Measurements from ENCODE around the gene GYG2. TPM values are rescaled to one million over a fixed set of nuclear protein-coding genes. Genes with fewer than 3 reads are reported as not detected.

The GYG2 gene
- total RNA-seq, 1 donor from 2014 or later, result 0.66 TPM

DNA sequence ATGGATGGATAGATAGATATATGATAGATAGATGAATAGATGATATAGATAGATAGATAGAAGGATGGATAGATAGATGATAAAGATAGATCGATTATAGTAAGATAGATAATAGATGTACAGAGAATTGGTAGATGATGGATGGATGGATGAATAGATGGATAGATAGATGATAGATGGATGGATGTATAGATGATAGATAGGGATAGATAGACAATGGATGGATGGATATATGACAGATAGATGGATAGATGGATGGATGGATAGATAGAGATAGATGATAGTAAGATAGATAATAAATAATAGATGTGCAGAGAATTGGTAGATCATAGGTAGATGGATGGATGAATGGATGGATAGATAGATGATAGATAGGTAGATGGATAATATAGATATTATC, 12.2 kb downstream of the GYG2 start:
- H3K27ac ChIP-seq (replicated peaks), result no peak overlapping the region
- DNase-seq, result no peak
- H3K4me3 ChIP-seq, result no peak overlapping the region
- peaks cover 5% of the 10 kb centered on the region for H3K9me3 ChIP-seq (replicated peaks)
- TF ChIP-seq, protein P1, sequence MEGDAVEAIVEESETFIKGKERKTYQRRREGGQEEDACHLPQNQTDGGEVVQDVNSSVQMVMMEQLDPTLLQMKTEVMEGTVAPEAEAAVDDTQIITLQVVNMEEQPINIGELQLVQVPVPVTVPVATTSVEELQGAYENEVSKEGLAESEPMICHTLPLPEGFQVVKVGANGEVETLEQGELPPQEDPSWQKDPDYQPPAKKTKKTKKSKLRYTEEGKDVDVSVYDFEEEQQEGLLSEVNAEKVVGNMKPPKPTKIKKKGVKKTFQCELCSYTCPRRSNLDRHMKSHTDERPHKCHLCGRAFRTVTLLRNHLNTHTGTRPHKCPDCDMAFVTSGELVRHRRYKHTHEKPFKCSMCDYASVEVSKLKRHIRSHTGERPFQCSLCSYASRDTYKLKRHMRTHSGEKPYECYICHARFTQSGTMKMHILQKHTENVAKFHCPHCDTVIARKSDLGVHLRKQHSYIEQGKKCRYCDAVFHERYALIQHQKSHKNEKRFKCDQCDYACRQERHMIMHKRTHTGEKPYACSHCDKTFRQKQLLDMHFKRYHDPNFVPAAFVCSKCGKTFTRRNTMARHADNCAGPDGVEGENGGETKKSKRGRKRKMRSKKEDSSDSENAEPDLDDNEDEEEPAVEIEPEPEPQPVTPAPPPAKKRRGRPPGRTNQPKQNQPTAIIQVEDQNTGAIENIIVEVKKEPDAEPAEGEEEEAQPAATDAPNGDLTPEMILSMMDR (IDR thresholded peaks at IDR 0.05; ENCODE audit: borderline replicate concordance), result no peak
- intact Hi-C loops (cut with micrococcal nuclease), result no loop called here
- H3K4me1 ChIP-seq, result no peaks in the 10 kb centered on the region
- H3K27me3 ChIP-seq (ENCODE audit: low read depth), result no peaks in the 10 kb centered on the region
- H3K36me3 ChIP-seq, result no peaks in the 10 kb centered on the region

DNA sequence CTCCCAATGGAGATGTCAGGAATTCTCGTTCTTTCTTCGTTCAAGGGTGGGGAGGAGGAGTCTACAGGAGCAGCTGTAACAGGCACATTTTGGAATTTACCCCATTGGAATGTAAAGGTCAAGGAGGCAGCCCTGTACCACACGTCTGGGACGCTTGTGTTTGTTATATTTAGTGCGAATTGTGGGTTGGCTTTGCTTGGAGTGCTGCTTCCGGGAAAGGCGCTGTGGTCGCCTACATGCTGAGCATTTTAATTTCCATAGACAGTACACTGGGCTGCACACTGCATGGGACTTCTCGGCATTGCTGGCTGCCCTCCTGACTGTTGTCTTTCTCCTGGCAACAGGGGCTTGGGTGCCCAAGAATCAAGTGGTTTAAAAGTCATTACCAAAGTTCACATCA, 12.8 kb downstream of the GYG2 start:
- H3K27ac ChIP-seq (replicated peaks), result no peak overlapping the region
- H3K9me3 ChIP-seq (replicated peaks), result peaks cover 5% of the 10 kb centered on the region
- H3K36me3 ChIP-seq, result no peaks in the 10 kb centered on the region
- no peak overlapping the region for H3K4me3 ChIP-seq
- no peaks in the 10 kb centered on the region for H3K27me3 ChIP-seq (ENCODE audit: low read depth)
- no peak for DNase-seq
- intact Hi-C loops (cut with micrococcal nuclease), result no loop called here
- TF ChIP-seq, protein P1 (IDR thresholded peaks at IDR 0.05; ENCODE audit: borderline replicate concordance), result no peak
- no peaks in the 10 kb centered on the region for H3K4me1 ChIP-seq

GRCh38 chrX:2846992-2847391, 18.3 kb downstream of the GYG2 start:
- H3K36me3 ChIP-seq, result no peaks in the 10 kb centered on the region
- H3K27me3 ChIP-seq (ENCODE audit: low read depth), result no peaks in the 10 kb centered on the region
- H3K27ac ChIP-seq (replicated peaks), result no peak overlapping the region
- DNase-seq, result no peak
- intact Hi-C loops (cut with micrococcal nuclease), result no loop called here
- no peaks in the 10 kb centered on the region for H3K9me3 ChIP-seq (replicated peaks)
- H3K4me1 ChIP-seq, result no peaks in the 10 kb centered on the region
- H3K4me3 ChIP-seq, result no peak overlapping the region
- TF ChIP-seq, protein P1 (IDR thresholded peaks at IDR 0.05; ENCODE audit: borderline replicate concordance), result no peak

DNA sequence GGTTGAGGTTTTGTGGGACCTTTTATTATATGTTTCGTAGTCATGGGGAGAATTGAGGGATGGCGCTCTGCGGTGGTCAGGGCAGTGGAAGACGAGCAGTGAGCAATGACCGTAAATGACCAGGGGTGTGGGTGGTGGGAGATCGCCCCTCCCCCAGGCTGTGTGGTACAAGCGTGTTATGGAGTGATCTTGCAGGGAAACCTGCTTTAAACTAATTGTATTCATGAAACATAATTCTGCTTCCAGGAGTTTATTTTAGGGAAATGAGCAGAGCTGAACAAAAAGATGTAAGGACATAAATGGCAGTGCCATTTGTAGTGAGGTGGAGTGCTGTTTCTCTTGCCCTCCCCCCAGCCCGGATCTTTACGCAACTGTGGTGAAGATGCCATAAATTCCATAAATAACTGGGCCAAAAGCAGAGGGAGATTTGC, 20.2 kb downstream of the GYG2 start:
- H3K27ac ChIP-seq (replicated peaks), result no peak overlapping the region

GRCh38 chrX:2854918-2855317, 26.2 kb downstream of the GYG2 start:
- intact Hi-C loops (cut with micrococcal nuclease), result no loop called here
- TF ChIP-seq, protein P1 (IDR thresholded peaks at IDR 0.05; ENCODE audit: borderline replicate concordance), result no peak
- no peak for DNase-seq
- no peak overlapping the region for H3K27ac ChIP-seq (replicated peaks)
- no peaks in the 10 kb centered on the region for H3K9me3 ChIP-seq (replicated peaks)
- H3K4me3 ChIP-seq, result no peak overlapping the region
- H3K36me3 ChIP-seq, result no peaks in the 10 kb centered on the region
- no peaks in the 10 kb centered on the region for H3K4me1 ChIP-seq
- H3K27me3 ChIP-seq (ENCODE audit: low read depth), result no peaks in the 10 kb centered on the region

More for the DNA sequence above, 20.2 kb downstream of the GYG2 start:
- Histone ChIP-seq H3K9me3 (replicated peaks) (no peaks in the 10 kb centered on the region), H3K27me3 (ENCODE audit: low read depth) (no peaks in the 10 kb centered on the region), H3K4me3 (no peak overlapping the region), H3K4me1 (no peaks in the 10 kb centered on the region), H3K36me3 (no peaks in the 10 kb centered on the region)
- TF ChIP-seq, protein P1 (IDR thresholded peaks at IDR 0.05; ENCODE audit: borderline replicate concordance), result no peak
- no peak for DNase-seq
- intact Hi-C loops (cut with micrococcal nuclease), result no loop called here

DNA sequence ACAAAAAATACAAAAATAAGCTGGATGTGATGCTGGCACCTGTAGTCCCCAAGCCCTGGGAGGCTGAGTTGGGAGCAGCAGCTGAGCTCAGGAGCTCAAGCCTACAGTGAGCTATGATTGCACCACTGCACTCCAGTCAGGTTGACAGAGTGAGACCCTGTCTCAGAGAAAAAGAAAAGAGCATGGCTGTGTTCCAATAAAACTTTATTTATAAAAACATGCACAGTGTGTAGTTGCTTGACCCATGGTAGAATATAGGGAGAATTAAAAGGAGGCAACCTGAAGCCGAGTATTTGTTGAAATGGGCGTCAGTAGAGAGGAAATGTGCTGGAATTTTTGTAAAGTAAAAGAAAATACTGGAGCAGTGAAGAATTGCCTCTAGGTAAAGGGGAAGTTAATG, 27.0 kb downstream of the GYG2 start:
- DNase-seq, result no peak
- Histone ChIP-seq H3K36me3 (no peaks in the 10 kb centered on the region), H3K27ac (replicated peaks) (no peak overlapping the region), H3K4me3 (no peak overlapping the region), H3K27me3 (ENCODE audit: low read depth) (no peaks in the 10 kb centered on the region), H3K9me3 (replicated peaks) (no peaks in the 10 kb centered on the region), H3K4me1 (no peaks in the 10 kb centered on the region)
- TF ChIP-seq, protein P1 (IDR thresholded peaks at IDR 0.05; ENCODE audit: borderline replicate concordance), result no peak
- intact Hi-C loops (cut with micrococcal nuclease), result no loop called here

Measured in left ventricle myocardium inferior (tissue), 1 donor.